CD4-positive, CD25-positive, alpha-beta regulatory T cell (primary cell): ENCODE data around the gene TRMT44. TPM values are rescaled to one million over a fixed set of nuclear protein-coding genes. Genes with fewer than 3 reads are reported as not detected.

Source experiments
- ATAC-seq, 2 donors: fragments of 150-1000 bp; cut with Tn5 transposase; one replicate each; pipeline ENCODE4 v1.10.0; 2021; ENCODE audit warnings: low read depth in 2 of 2, moderate number of reproducible peaks in 2 of 2, moderate library complexity in 1 of 2
- DNase-seq, 3 donors: peaks; one replicate each; pipeline versions ENCODE4 v3.0.0 to v3.0.0-alpha.2; 2012 to 2022; ENCODE audit warnings: mixed read lengths in 1 of 3
- H3K27ac ChIP-seq: one replicate; pipeline ENCODE4 v1.7.0; 2013; ENCODE audit warnings: mild to moderate bottlenecking, low read length; ENCODE audit not compliant: insufficient read depth, poor library complexity, severe bottlenecking
- H3K27me3 ChIP-seq: one replicate; pipeline ENCODE4 v1.7.0; 2013; ENCODE audit warnings: low read length; ENCODE audit not compliant: control insufficient read depth, insufficient read depth
- H3K36me3 ChIP-seq: one replicate; pipeline ENCODE4 v1.7.0; 2013; ENCODE audit warnings: mild to moderate bottlenecking, low read length, moderate library complexity; ENCODE audit not compliant: control insufficient read depth, insufficient read depth
- H3K4me1 ChIP-seq: 2 replicates; pipeline ENCODE4 v1.7.0; 2013; ENCODE audit warnings: mild to moderate bottlenecking, low read length; ENCODE audit not compliant: insufficient read depth, control insufficient read depth, poor library complexity, severe bottlenecking
- H3K4me3 ChIP-seq: one replicate; pipeline ENCODE4 v1.7.0; 2013; ENCODE audit warnings: low read depth, mild to moderate bottlenecking, low read length, moderate library complexity
- H3K9me3 ChIP-seq, 2 experiments: 1 replicate in 1 of 2; 2 replicates in 1 of 2; pipeline ENCODE4 v1.7.0; 2013; ENCODE audit warnings: low read length in 2 of 2, mild to moderate bottlenecking in 1 of 2, moderate library complexity in 1 of 2; ENCODE audit not compliant: control insufficient read depth in 2 of 2
- H3K27ac Mint-ChIP-seq, 3 donors: one replicate each; pipeline ENCODE4 v1.8.0; 2020 to 2022; ENCODE audit warnings: mild to moderate bottlenecking in 3 of 3, mixed read lengths in 3 of 3, moderate library complexity in 2 of 3
- H3K27me3 Mint-ChIP-seq: one replicate; pipeline ENCODE4 v1.8.0; 2022; ENCODE audit warnings: mild to moderate bottlenecking, mixed read lengths
- H3K36me3 Mint-ChIP-seq: one replicate; pipeline ENCODE4 v1.8.0; 2020; ENCODE audit warnings: mixed read lengths
- H3K4me1 Mint-ChIP-seq, 4 donors: one replicate each; pipeline ENCODE4 v1.8.0; 2020 to 2022; ENCODE audit warnings: mixed read lengths in 4 of 4, mild to moderate bottlenecking in 1 of 4
- H3K4me3 Mint-ChIP-seq, 4 donors: one replicate each; pipeline ENCODE4 v1.8.0; 2020 to 2022; ENCODE audit warnings: mild to moderate bottlenecking in 4 of 4, mixed read lengths in 4 of 4, moderate library complexity in 3 of 4
- H3K9me3 Mint-ChIP-seq, 7 donors: one replicate each; pipeline ENCODE4 v1.8.0; 2020 to 2022; ENCODE audit warnings: mixed read lengths in 7 of 7, mild to moderate bottlenecking in 3 of 7, moderate library complexity in 2 of 7
- polyA plus RNA-seq, 4 donors: library from polyadenylated mRNA; unstranded; fragments of 300-500 nt; fragmentation: Illumina TruSeq; gene quantifications; one replicate each; pipeline ENCODE4 v1.2.3, GENCODE V29; 2021
- total RNA-seq: library from RNA; stranded (reverse); gene quantifications from one replicate; pipeline ENCODE4 v1.2.3, GENCODE V29; 2022

The TRMT44 gene
- total and polyA plus RNA-seq, 5 donors from 2014 or later, result 10.9 to 26.2 (median 15.4) TPM

DNA sequence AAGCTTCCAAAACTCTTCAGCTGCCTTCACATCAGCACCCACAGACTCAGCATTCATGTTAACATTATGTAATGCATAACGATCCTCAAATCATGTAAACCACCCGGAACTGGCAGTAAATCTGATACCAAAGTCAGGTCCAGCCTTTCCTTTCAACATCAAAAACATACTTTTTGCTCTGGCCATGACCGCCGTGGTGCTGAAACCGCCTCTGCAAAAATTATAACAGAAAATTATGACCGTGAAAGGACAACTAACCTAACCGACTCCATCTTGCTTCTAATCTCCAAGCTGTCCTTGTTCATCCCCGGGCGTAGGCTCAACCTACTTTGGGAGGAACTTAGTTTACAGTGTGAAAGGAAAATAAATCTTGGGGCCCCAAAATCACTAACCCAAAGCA, 51.6 kb downstream of the TRMT44 start:
- no peaks in the 10 kb centered on the region for H3K4me1 ChIP-seq
- H3K27ac ChIP-seq, result no peak overlapping the region
- no peak overlapping the region for H3K27ac Mint-ChIP-seq
- H3K4me3 ChIP-seq, result no peak overlapping the region
- H3K36me3 Mint-ChIP-seq, result peaks cover 13% of the 10 kb centered on the region
- H3K4me1 Mint-ChIP-seq, result peaks cover 0 to 6% (median 0%) of the 10 kb centered on the region in 4 donors
- no peaks in the 10 kb centered on the region for H3K36me3 ChIP-seq
- peaks cover 0 to 5% (median 2%) of the 10 kb centered on the region in 7 donors for H3K9me3 Mint-ChIP-seq
- H3K4me3 Mint-ChIP-seq, result no peak overlapping the region
- no peaks in the 10 kb centered on the region for H3K27me3 Mint-ChIP-seq
- H3K9me3 ChIP-seq, result no peaks in the 10 kb centered on the region
- DNase-seq, result no peak
- no peak for ATAC-seq
- no peaks in the 10 kb centered on the region for H3K27me3 ChIP-seq

DNA sequence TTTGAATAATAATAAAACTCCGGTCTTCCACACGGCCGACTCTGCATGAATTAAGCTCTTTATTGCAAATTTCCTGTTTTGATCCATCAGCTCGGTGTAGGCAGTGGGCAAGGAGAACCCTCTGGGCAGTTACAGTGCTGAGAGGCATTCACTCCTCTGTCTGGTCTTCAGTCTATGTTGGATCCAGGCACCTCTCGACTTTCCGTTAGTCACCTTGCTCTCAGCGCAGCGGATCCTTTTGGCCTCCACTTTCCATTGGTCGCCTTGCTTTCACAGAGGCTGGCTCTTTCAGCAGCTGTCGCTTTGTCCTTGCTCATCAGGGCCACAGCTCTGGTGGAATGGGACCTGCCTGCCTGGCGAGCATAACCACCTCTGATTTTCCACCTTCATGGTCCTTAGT, 52.9 kb downstream of the TRMT44 start:
- peaks cover 0 to 2% (median 0%) of the 10 kb centered on the region in 4 donors for H3K4me1 Mint-ChIP-seq
- peaks cover 9% of the 10 kb centered on the region for H3K36me3 Mint-ChIP-seq
- no peak overlapping the region for H3K4me3 Mint-ChIP-seq
- H3K27me3 ChIP-seq, result no peaks in the 10 kb centered on the region
- DNase-seq (no peak), ATAC-seq (no peak)
- no peaks in the 10 kb centered on the region for H3K27me3 Mint-ChIP-seq
- H3K36me3 ChIP-seq, result no peaks in the 10 kb centered on the region
- no peak overlapping the region for H3K27ac ChIP-seq
- no peak overlapping the region for H3K4me3 ChIP-seq
- H3K9me3 ChIP-seq, result no peaks in the 10 kb centered on the region
- no peaks in the 10 kb centered on the region for H3K4me1 ChIP-seq
- H3K27ac Mint-ChIP-seq, result no peak overlapping the region
- peaks cover 0 to 5% (median 2%) of the 10 kb centered on the region in 7 donors for H3K9me3 Mint-ChIP-seq

GRCh38 chr4:8494218-8494617, 53.6 kb downstream of the TRMT44 start:
- H3K4me3 Mint-ChIP-seq, result no peak overlapping the region
- H3K4me1 Mint-ChIP-seq, result no peaks in the 10 kb centered on the region

GRCh38 chr4:8494983-8495548, 54.5 kb downstream of the TRMT44 start:
- Histone ChIP-seq H3K36me3 (no peaks in the 10 kb centered on the region), H3K27ac (no peak overlapping the region), H3K4me3 (no peak overlapping the region), H3K27me3 (no peaks in the 10 kb centered on the region), H3K4me1 (no peaks in the 10 kb centered on the region), H3K9me3 (no peaks in the 10 kb centered on the region)
- H3K4me1 Mint-ChIP-seq, result no peaks in the 10 kb centered on the region
- ATAC-seq (no peak), DNase-seq (no peak)
- H3K27me3 Mint-ChIP-seq, result no peaks in the 10 kb centered on the region
- H3K27ac Mint-ChIP-seq, result no peak overlapping the region
- H3K4me3 Mint-ChIP-seq, result no peak overlapping the region
- H3K36me3 Mint-ChIP-seq, result peaks cover 3% of the 10 kb centered on the region
- H3K9me3 Mint-ChIP-seq, result peaks cover 0 to 5% (median 2%) of the 10 kb centered on the region in 7 donors

More at GRCh38 chr4:8494218-8494617, 53.6 kb downstream of the TRMT44 start:
- ATAC-seq (no peak), DNase-seq (no peak)
- Histone ChIP-seq H3K4me3 (no peak overlapping the region), H3K27ac (no peak overlapping the region), H3K4me1 (no peaks in the 10 kb centered on the region), H3K27me3 (no peaks in the 10 kb centered on the region), H3K9me3 (no peaks in the 10 kb centered on the region), H3K36me3 (no peaks in the 10 kb centered on the region)
- Mint-ChIP-seq H3K36me3 (peaks cover 6% of the 10 kb centered on the region), H3K9me3 (peaks cover 0 to 5% (median 2%) of the 10 kb centered on the region in 7 donors), H3K27me3 (no peaks in the 10 kb centered on the region), H3K27ac (no peak overlapping the region)

GRCh38 chr4:8495803-8496202, 55.2 kb downstream of the TRMT44 start:
- Histone ChIP-seq H3K27ac (no peak overlapping the region), H3K36me3 (no peaks in the 10 kb centered on the region), H3K27me3 (no peaks in the 10 kb centered on the region), H3K9me3 (no peaks in the 10 kb centered on the region), H3K4me3 (no peak overlapping the region), H3K4me1 (no peaks in the 10 kb centered on the region)
- Mint-ChIP-seq H3K9me3 (peaks cover 0 to 5% (median 2%) of the 10 kb centered on the region in 7 donors), H3K4me1 (no peaks in the 10 kb centered on the region), H3K27me3 (no peaks in the 10 kb centered on the region), H3K4me3 (no peak overlapping the region), H3K27ac (no peak overlapping the region), H3K36me3 (no peaks in the 10 kb centered on the region)
- DNase-seq (no peak), ATAC-seq (no peak)

GRCh38 chr4:8497762-8498161, 57.2 kb downstream of the TRMT44 start:
- Mint-ChIP-seq H3K9me3 (peaks cover 0 to 5% (median 0%) of the 10 kb centered on the region in 7 donors), H3K4me3 (no peak overlapping the region), H3K36me3 (no peaks in the 10 kb centered on the region), H3K27ac (no peak overlapping the region), H3K4me1 (no peaks in the 10 kb centered on the region), H3K27me3 (peaks cover 4% of the 10 kb centered on the region)
- H3K4me1 ChIP-seq, result no peaks in the 10 kb centered on the region
- H3K27ac ChIP-seq, result no peak overlapping the region
- no peaks in the 10 kb centered on the region for H3K9me3 ChIP-seq
- H3K4me3 ChIP-seq, result no peak overlapping the region
- no peaks in the 10 kb centered on the region for H3K36me3 ChIP-seq
- DNase-seq (no peak), ATAC-seq (no peak)
- H3K27me3 ChIP-seq, result no peaks in the 10 kb centered on the region

- Mint-ChIP-seq H3K27me3 (peaks cover 4% of the 10 kb centered on the region), H3K36me3 (peaks cover 6% of the 10 kb centered on the region), H3K9me3 (peaks cover 0 to 4% (median 1%) of the 10 kb centered on the region in 7 donors), H3K27ac (no peak overlapping the region), H3K4me1 (no peaks in the 10 kb centered on the region), H3K4me3 (no peak overlapping the region)
- Histone ChIP-seq H3K27me3 (no peaks in the 10 kb centered on the region), H3K4me3 (no peak overlapping the region), H3K9me3 (no peaks in the 10 kb centered on the region), H3K4me1 (no peaks in the 10 kb centered on the region), H3K36me3 (no peaks in the 10 kb centered on the region), H3K27ac (no peak overlapping the region)
- ATAC-seq (no peak), DNase-seq (no peak)
Observed at GRCh38 chr4:8500966-8501365, 60.4 kb downstream of the TRMT44 start.

DNA sequence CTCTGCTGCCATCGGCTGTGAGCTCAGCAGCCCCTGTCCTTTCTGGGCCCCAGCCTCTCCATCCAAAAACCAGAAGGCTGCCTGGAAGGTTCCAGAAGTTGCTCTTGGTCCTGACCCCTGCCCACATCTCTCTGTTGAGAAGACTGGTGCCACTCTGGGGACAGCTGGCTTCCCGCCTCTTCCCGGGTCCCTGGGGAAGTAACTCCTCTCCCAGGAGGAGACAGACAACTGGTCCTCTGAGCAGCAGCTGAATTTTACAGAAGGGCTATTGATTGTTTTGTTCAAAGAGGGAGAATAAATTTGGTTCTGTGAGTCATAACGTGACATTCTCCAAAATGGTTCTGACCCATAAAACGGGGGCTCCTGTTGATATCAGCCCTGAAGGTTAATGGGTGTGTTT, 61.2 kb downstream of the TRMT44 start:
- Histone ChIP-seq H3K36me3 (no peaks in the 10 kb centered on the region), H3K4me1 (no peaks in the 10 kb centered on the region), H3K27ac (no peak overlapping the region), H3K27me3 (no peaks in the 10 kb centered on the region), H3K9me3 (no peaks in the 10 kb centered on the region), H3K4me3 (no peak overlapping the region)
- H3K27ac Mint-ChIP-seq, result no peak overlapping the region
- ATAC-seq, result no peak
- DNase-seq, result no peak
- H3K27me3 Mint-ChIP-seq, result peaks cover 4% of the 10 kb centered on the region
- peaks cover 0 to 3% (median 0%) of the 10 kb centered on the region in 7 donors for H3K9me3 Mint-ChIP-seq
- no peak overlapping the region for H3K4me3 Mint-ChIP-seq
- H3K4me1 Mint-ChIP-seq, result no peaks in the 10 kb centered on the region
- peaks cover 8% of the 10 kb centered on the region for H3K36me3 Mint-ChIP-seq
